ENCODE measurements around the gene JMJD8.

JMJD8 gene

GRCh38 chr16:647173-647902, 36.8 kb downstream of the JMJD8 start:
- POLR2A ChIA-PET: interaction anchor here (1.5 kb wide), 1 partner anchor 11 kb away, joined by 3 read pairs; no protein-coding TSS in a partner anchor
- Histone ChIP-seq H3K4me3 (ENCODE audit: low read depth, low read length) (no peak overlapping the region), H3K36me3 (ENCODE audit: control insufficient read depth in 2 of 2, insufficient read depth in 1 of 2, low read length in 2 of 2) (peaks cover 0 to 15% of the 10 kb centered on the region in 2 experiments; a peak in 2 of 3 replicates), H3K27ac (ENCODE audit: extremely low read depth, low read depth, low read length) (no peak overlapping the region), H3K9me3 (ENCODE audit: control insufficient read depth, insufficient read depth, low read depth, low read length) (no peaks in the 10 kb centered on the region), H3K4me1 (ENCODE audit: control insufficient read depth, insufficient read depth, low read length) (peaks cover 5% of the 10 kb centered on the region; the same call in 1 of the 2 replicates)
- CTCF ChIA-PET: interaction anchor here (0.9 to 1.3 kb wide), 3 partner anchors 11 to 25 kb away, joined by 3 to 4 read pairs (median 3); partner anchors contain the start of genes METTL26 and RHOT2
- no peak for TF ChIP-seq ZNF660 (tag by site-specific recombination; IDR thresholded peaks at IDR 0.05)
- TF ChIP-seq ZBTB17 (tag by site-specific recombination; IDR thresholded peaks at IDR 0.05): peak; percentile 11; the same call in 1 of the 2 replicates
- TF ChIP-seq ZNF311 (tag by site-specific recombination; IDR thresholded peaks at IDR 0.05; ENCODE audit: borderline replicate concordance): no peak
- no peak for TF ChIP-seq ZNF18 (tag by site-specific recombination; IDR thresholded peaks at IDR 0.05)
- TF ChIP-seq TRIM28 (IDR thresholded peaks at IDR 0.05; ENCODE audit: borderline replicate concordance, low read length): no peak
- TF ChIP-seq ZNF623 (tag by site-specific recombination; IDR thresholded peaks at IDR 0.05): no peak
- TF ChIP-seq ZNF354C (tag by site-specific recombination; IDR thresholded peaks at IDR 0.05; ENCODE audit: borderline replicate concordance, low read depth): no peak
- no peak for TF ChIP-seq ZBTB20 (tag by site-specific recombination; IDR thresholded peaks at IDR 0.05)
- peak; percentile 64; the same call in 1 of the 2 replicates for TF ChIP-seq BCL11B (tag by site-specific recombination; IDR thresholded peaks at IDR 0.05; ENCODE audit: low read depth)
- TF ChIP-seq ZNF600 (tag by site-specific recombination; IDR thresholded peaks at IDR 0.05): peak; percentile 45; the same call in 1 of the 2 replicates

- TF ChIP-seq PATZ1 (tag by site-specific recombination; IDR thresholded peaks at IDR 0.05) (peak; percentile 56), ZNF747 (tag by site-specific recombination; IDR thresholded peaks at IDR 0.05) (no peak), ZBTB7A (tag by site-specific recombination; IDR thresholded peaks at IDR 0.05; ENCODE audit: low read depth) (no peak)
- Histone ChIP-seq H3K4me3 (ENCODE audit: low read depth, low read length) (no peak overlapping the region), H3K9me3 (ENCODE audit: control insufficient read depth, insufficient read depth, low read depth, low read length) (no peaks in the 10 kb centered on the region), H3K4me1 (ENCODE audit: control insufficient read depth, insufficient read depth, low read length) (peaks cover 5% of the 10 kb centered on the region; the same call in 1 of the 2 replicates), H3K27ac (ENCODE audit: extremely low read depth, low read depth, low read length) (no peak overlapping the region), H3K36me3 (ENCODE audit: control insufficient read depth in 2 of 2, insufficient read depth in 1 of 2, low read length in 2 of 2) (peaks cover 0 to 9% of the 10 kb centered on the region in 2 experiments; a peak in 2 of 3 replicates)
- POLR2A ChIA-PET: interaction anchor here (1.5 kb wide), 1 partner anchor 10 kb away, joined by 3 read pairs; no protein-coding TSS in a partner anchor
- CTCF ChIA-PET: no interaction called here
Measured at GRCh38 chr16:646679-647172, 37.4 kb downstream of the JMJD8 start.

GRCh38 chr16:645852-646678, 38.1 kb downstream of the JMJD8 start:
- POLR2A ChIA-PET: interaction anchor here (1.5 kb wide), 1 partner anchor 9 kb away, joined by 3 read pairs; no protein-coding TSS in a partner anchor
- CTCF ChIA-PET: no interaction called here
- peak overlapping the region; percentile 31; the same call in 1 of the 2 replicates for H3K27ac ChIP-seq (ENCODE audit: extremely low read depth, low read depth, low read length)
- no peak overlapping the region for H3K4me3 ChIP-seq (ENCODE audit: low read depth, low read length)
- H3K4me1 ChIP-seq (ENCODE audit: control insufficient read depth, insufficient read depth, low read length): peaks cover 9% of the 10 kb centered on the region; the same call in 1 of the 2 replicates
- no peaks in the 10 kb centered on the region for H3K9me3 ChIP-seq (ENCODE audit: control insufficient read depth, insufficient read depth, low read depth, low read length)
- peaks cover 0 to 7% of the 10 kb centered on the region in 2 experiments; a peak in 2 of 3 replicates for H3K36me3 ChIP-seq (ENCODE audit: control insufficient read depth in 2 of 2, insufficient read depth in 1 of 2, low read length in 2 of 2)
- peak; percentile 48; the same call in 1 of the 2 replicates for TF ChIP-seq ZFP69B (tag by site-specific recombination; IDR thresholded peaks at IDR 0.05)
- no peak for TF ChIP-seq ZNF548 (tag by site-specific recombination; IDR thresholded peaks at IDR 0.05)
- TF ChIP-seq SP2 (tag by site-specific recombination; IDR thresholded peaks at IDR 0.05): 0 out of 2 replicates have a peak, but pooled peaks have one; percentile 13
- TF ChIP-seq ZXDB (tag by site-specific recombination; IDR thresholded peaks at IDR 0.05): peak; percentile 66
- no peak for TF ChIP-seq MYNN (tag by site-specific recombination; IDR thresholded peaks at IDR 0.05; ENCODE audit: borderline replicate concordance)
- TF ChIP-seq ZNF366 (tag by site-specific recombination; conservative IDR thresholded peaks at IDR 0.05): peak; percentile 47
- peak; percentile 90 for TF ChIP-seq ZBTB8A (tag by site-specific recombination; IDR thresholded peaks at IDR 0.05)
- no peak for TF ChIP-seq ZNF416 (tag by site-specific recombination; IDR thresholded peaks at IDR 0.05)
- TF ChIP-seq ZNF692 (tag by site-specific recombination; IDR thresholded peaks at IDR 0.05): 0 out of 2 replicates have a peak, but pooled peaks have one; percentile 57
- peak; percentile 48; the same call in 1 of the 2 replicates for TF ChIP-seq IKZF3 (tag by site-specific recombination; IDR thresholded peaks at IDR 0.05)
- no peak for TF ChIP-seq ZNF555 (tag by site-specific recombination; conservative IDR thresholded peaks at IDR 0.05)

Measured in HEK293 (cell line).